SH-SY5Y (cell line): ENCODE measurements around the gene GP2.

ENCODE experiments used
- GATA2 ChIP-seq: IDR thresholded peaks from 2 replicates; pipeline ENCODE4 v1.6.1; 2011; ENCODE audit warnings: mild to moderate bottlenecking, low read depth, low read length
- GATA3 ChIP-seq: IDR thresholded peaks from 2 replicates; pipeline ENCODE4 v1.6.1; 2011; ENCODE audit warnings: low read depth, mild to moderate bottlenecking, low read length, moderate library complexity

GRCh38 chr16:20307240-20307671 lies 20.1 kb downstream of the GP2 start:
- TF ChIP-seq GATA2 (no peak), GATA3 (no peak)
